ENCODE data around the gene BBLN.

- TF ChIP-seq, protein P1, sequence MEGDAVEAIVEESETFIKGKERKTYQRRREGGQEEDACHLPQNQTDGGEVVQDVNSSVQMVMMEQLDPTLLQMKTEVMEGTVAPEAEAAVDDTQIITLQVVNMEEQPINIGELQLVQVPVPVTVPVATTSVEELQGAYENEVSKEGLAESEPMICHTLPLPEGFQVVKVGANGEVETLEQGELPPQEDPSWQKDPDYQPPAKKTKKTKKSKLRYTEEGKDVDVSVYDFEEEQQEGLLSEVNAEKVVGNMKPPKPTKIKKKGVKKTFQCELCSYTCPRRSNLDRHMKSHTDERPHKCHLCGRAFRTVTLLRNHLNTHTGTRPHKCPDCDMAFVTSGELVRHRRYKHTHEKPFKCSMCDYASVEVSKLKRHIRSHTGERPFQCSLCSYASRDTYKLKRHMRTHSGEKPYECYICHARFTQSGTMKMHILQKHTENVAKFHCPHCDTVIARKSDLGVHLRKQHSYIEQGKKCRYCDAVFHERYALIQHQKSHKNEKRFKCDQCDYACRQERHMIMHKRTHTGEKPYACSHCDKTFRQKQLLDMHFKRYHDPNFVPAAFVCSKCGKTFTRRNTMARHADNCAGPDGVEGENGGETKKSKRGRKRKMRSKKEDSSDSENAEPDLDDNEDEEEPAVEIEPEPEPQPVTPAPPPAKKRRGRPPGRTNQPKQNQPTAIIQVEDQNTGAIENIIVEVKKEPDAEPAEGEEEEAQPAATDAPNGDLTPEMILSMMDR (IDR thresholded peaks at IDR 0.05; ENCODE audit: insufficient read depth, low read length) = no peak
- TF ChIP-seq POLR2AphosphoS5 (IDR thresholded peaks at IDR 0.05; ENCODE audit: low read depth) (no peak), GABPA (IDR thresholded peaks at IDR 0.05; ENCODE audit: low read depth) (no peak), REST (IDR thresholded peaks at IDR 0.05; ENCODE audit: insufficient replicate concordance, low read depth) (no peak), SPI1 (IDR thresholded peaks at IDR 0.05; ENCODE audit: borderline replicate concordance, low read depth) (no peak)
These were observed 6.1 kb downstream of the BBLN start for GRCh38 chr9:128166169-128166568.
